K562 (cell line): ENCODE measurements around the gene HDAC6. TPM values are rescaled to one million over a fixed set of nuclear protein-coding genes. Genes with fewer than 3 reads are reported as not detected.

Experiments
- ATAC-seq: fragments of 200-7000 bp; cut with Tn5 transposase; 3 replicates; pipeline ENCODE4 v1.9.1; 2020; ENCODE audit warnings: moderate library complexity
- BruUV-seq: library from RNA; stranded (reverse); fragments of 400-500 nt; replicated peaks from 2 replicates; lab custom pipeline; 2021; lab: Mats Ljungman, UMichigan
- CTCF ChIA-PET: fragments of 300-600 bp; formaldehyde crosslinking; extraction: SDS; loops from one replicate; lab custom pipeline; 2021; ENCODE audit warnings: low intra/inter-chr PET ratio; lab: Yijun Ruan, JAX
- POLR2A ChIA-PET: fragments of 300-600, 350-650 bp; sonication (Branson Sonifier 250); formaldehyde crosslinking; extraction: SDS; loops from one replicate; lab custom pipeline; 2021; ENCODE audit warnings: antibody characterized with exemption, inconsistent platforms; lab: Yijun Ruan, JAX
- DNase-seq, 4 experiments: peaks; one replicate each; pipeline versions ENCODE4 v3.0.0 to v3.0.0-alpha.2; 2011 to 2018; ENCODE audit warnings: low spot score in 3 of 4, mixed read lengths in 3 of 4; ENCODE audit errors: extremely low read depth in 1 of 4
- FAIRE-seq: peaks from 2 replicates; lab custom pipeline; 2011; peaks lifted over from hg19 to GRCh38; lab: Jason Lieb, UNC
- H2AFZ ChIP-seq: 2 replicates; pipeline ENCODE4 v1.6.0; 2011; ENCODE audit warnings: low read depth, low read length, control low read depth, inconsistent platforms
- H3K27ac ChIP-seq: fragments of 200-600 bp; 3 replicates; pipeline ENCODE4 v1.8.0; 2011; ENCODE audit warnings: low read depth, mild to moderate bottlenecking, control low read depth, inconsistent platforms, low read length, moderate library complexity, mixed read lengths; ENCODE audit errors: extremely low read depth
- H3K27me3 ChIP-seq, 2 experiments: fragments of 300-600 bp in 1 of 2; 2 replicates in 1 of 2; 3 replicates in 1 of 2; pipeline versions ENCODE4 v1.6.0 to v1.8.0; 2011; ENCODE audit warnings: inconsistent platforms in 2 of 2, low read length in 2 of 2, mild to moderate bottlenecking in 1 of 2, mixed read lengths in 1 of 2, moderate library complexity in 1 of 2; ENCODE audit not compliant: control insufficient read depth in 2 of 2, insufficient read depth in 2 of 2
- H3K36me3 ChIP-seq: fragments of 300-600 bp; 3 replicates; pipeline ENCODE4 v1.8.0; 2011; ENCODE audit warnings: mild to moderate bottlenecking, low read length, inconsistent platforms; ENCODE audit not compliant: control insufficient read depth, insufficient read depth
- H3K4me1 ChIP-seq, 2 experiments: fragments of 200-600 bp in 1 of 2; replicated peaks in 1 of 2; 2 replicates in 1 of 2; 3 replicates in 1 of 2; pipeline versions ENCODE4 v1.5.1 to v1.8.0; 2011; ENCODE audit warnings: inconsistent platforms in 2 of 2, low read length in 2 of 2, mild to moderate bottlenecking in 1 of 2, mixed read lengths in 1 of 2, moderate library complexity in 1 of 2; ENCODE audit not compliant: control insufficient read depth in 2 of 2, insufficient read depth in 2 of 2
- H3K4me2 ChIP-seq: 2 replicates; pipeline ENCODE4 v1.6.1; 2011; ENCODE audit warnings: low read length, control low read depth, inconsistent platforms, mixed read lengths; ENCODE audit not compliant: insufficient read depth
- H3K4me3 ChIP-seq: fragments of 200-600 bp; sonication (generic), shearing (Covaris generic); 2 replicates; pipeline ENCODE4 v1.5.1; 2016; ENCODE audit warnings: control low read depth, inconsistent platforms
- H3K79me2 ChIP-seq: fragments of 200-600 bp; 3 replicates; pipeline ENCODE4 v1.8.0; 2011; ENCODE audit warnings: low read length, inconsistent platforms; ENCODE audit not compliant: control insufficient read depth, insufficient read depth
- H3K9ac ChIP-seq, 2 experiments: 2 replicates each; pipeline versions ENCODE4 v1.6.0 to v1.6.1; 2011; ENCODE audit warnings: low read depth in 2 of 2, low read length in 2 of 2, control low read depth in 1 of 2, inconsistent platforms in 1 of 2, mild to moderate bottlenecking in 1 of 2, mixed read lengths in 1 of 2; ENCODE audit not compliant: insufficient read depth in 1 of 2
- H3K9me1 ChIP-seq: one replicate; pipeline ENCODE4 v1.6.0; 2011; ENCODE audit warnings: inconsistent platforms, mild to moderate bottlenecking, low read length, moderate library complexity; ENCODE audit not compliant: control insufficient read depth, insufficient read depth
- H3K9me3 ChIP-seq: replicated peaks from 2 replicates; pipeline ENCODE4 v1.5.1; 2011; ENCODE audit warnings: low read depth, low read length, inconsistent platforms; ENCODE audit not compliant: control insufficient read depth, insufficient read depth
- H4K20me1 ChIP-seq: replicated peaks from 2 replicates; pipeline ENCODE4 v1.6.1; 2011; ENCODE audit warnings: low read length, inconsistent platforms, mixed read lengths; ENCODE audit not compliant: control insufficient read depth, insufficient read depth
- POLR2G ChIP-seq: fragments of 200-400 bp; formaldehyde crosslinking; IDR thresholded peaks from 2 replicates; pipeline ENCODE4 v1.6.1; 2017; ENCODE audit warnings: low read depth, mild to moderate bottlenecking, antibody characterized with exemption, low read length, moderate library complexity
- RBFOX2 ChIP-seq: fragments of 200-400 bp; formaldehyde crosslinking; IDR thresholded peaks from 2 replicates; pipeline ENCODE4 v1.6.1; 2017; ENCODE audit warnings: low read depth, mild to moderate bottlenecking, low read length, moderate library complexity
- SRF ChIP-seq, 2 experiments: fragments of 250-450, 450-650 bp in 1 of 2; sonication (Bioruptor Pico) in 1 of 2; sonication (generic) in 1 of 2; formaldehyde crosslinking; IDR thresholded peaks; 2 replicates each; pipeline versions ENCODE4 v1.5.0 to v1.5.1; 2020 to 2022; ENCODE audit warnings: mild to moderate bottlenecking in 1 of 2, missing genetic modification reagents in 1 of 2
- WGBS: fragments of 100-300 bp; shearing (Covaris generic); methylation state at CpG from one replicate; pipeline ENCODE4 v1.1.6; 2016; ENCODE audit warnings: low coverage, mixed read lengths; ENCODE audit not compliant: insufficient coverage; ENCODE audit errors: missing lambda C conversion rate; 5-methylcytosine and 5-hydroxymethylcytosine counted together
- in situ Hi-C: fragments of 300-500 bp; cut with MboI; formaldehyde crosslinking; loops from 4 replicates; pipeline ENCODE4 v1.15.0; 2018; ENCODE audit warnings: inconsistent platforms, mixed read lengths
- intact Hi-C: fragments of 100-400 bp; cut with micrococcal nuclease; formaldehyde crosslinking; loops from 2 replicates; pipeline ENCODE4 v1.14.2; 2022
- polyA plus RNA-seq, 8 experiments: library from polyadenylated mRNA; depleted of rRNA in 4 of 8; stranded (reverse) in 5 of 8; unstranded in 3 of 8; fragments of >200 nt; fragmentation: Nextera tagmentation in 2 of 8; fragmentation: Illumina TruSeq in 1 of 8; extraction: Ambion mirVana in 2 of 8; extraction: Trizol in 1 of 8; gene quantifications; 2 replicates each; pipeline versions ENCODE4 v1.2.1 to v1.2.3, GENCODE V29; 2011 to 2014; ENCODE audit warnings: inconsistent platforms in 1 of 8, missing spikeins in 1 of 8
- total RNA-seq, 7 experiments: library from RNA; depleted of rRNA in 6 of 7; stranded (reverse); fragments of >200 nt in 6 of 7; fragmentation: Illumina TruSeq in 2 of 7; extraction: Trizol in 2 of 7; gene quantifications; 2 replicates each; pipeline versions ENCODE4 v1.2.1 to v1.2.3, GENCODE V29; 2011 to 2021; ENCODE audit warnings: low replicate concordance in 1 of 7
- TF ChIP-seq, protein P1 (sequence below): IDR thresholded peaks from 2 replicates; pipeline ENCODE4 v1.6.1; 2011; ENCODE audit warnings: borderline replicate concordance, low read depth, mild to moderate bottlenecking, moderate library complexity, low read length; ENCODE audit not compliant: insufficient read depth, poor library complexity, severe bottlenecking

HDAC6 gene
- total and polyA plus RNA-seq, 9 of the 15 experiments (the other 6 are each of a cell fraction or from before 2014, with no cell fraction given) = 29.9 to 101 (median 71.2) TPM

- POLR2A ChIA-PET = no interaction called here
- no peaks in the 10 kb centered on the region for H3K27me3 ChIP-seq
- no peak overlapping the region for H3K4me3 ChIP-seq
- H3K9ac ChIP-seq = no peak overlapping the region; a peak in 1 of 4 replicates
- no peak overlapping the region for H3K27ac ChIP-seq
- CTCF ChIA-PET = no interaction called here
- in situ Hi-C loops (no loop called here), intact Hi-C loops (no loop called here)
- no TSS peak for BruUV-seq
- H3K36me3 ChIP-seq = peaks cover 44% of the 10 kb centered on the region; the same call in 2 of the 3 replicates
- TF ChIP-seq RBFOX2 (0 out of 2 replicates have a peak, but pooled peaks have one; percentile 29), POLR2G (0 out of 2 replicates have a peak, but pooled peaks have one; percentile 17), SRF (CRISPR knock-in tag; IDR thresholded peaks at IDR 0.05) (no peak)
- TF ChIP-seq, protein P1, sequence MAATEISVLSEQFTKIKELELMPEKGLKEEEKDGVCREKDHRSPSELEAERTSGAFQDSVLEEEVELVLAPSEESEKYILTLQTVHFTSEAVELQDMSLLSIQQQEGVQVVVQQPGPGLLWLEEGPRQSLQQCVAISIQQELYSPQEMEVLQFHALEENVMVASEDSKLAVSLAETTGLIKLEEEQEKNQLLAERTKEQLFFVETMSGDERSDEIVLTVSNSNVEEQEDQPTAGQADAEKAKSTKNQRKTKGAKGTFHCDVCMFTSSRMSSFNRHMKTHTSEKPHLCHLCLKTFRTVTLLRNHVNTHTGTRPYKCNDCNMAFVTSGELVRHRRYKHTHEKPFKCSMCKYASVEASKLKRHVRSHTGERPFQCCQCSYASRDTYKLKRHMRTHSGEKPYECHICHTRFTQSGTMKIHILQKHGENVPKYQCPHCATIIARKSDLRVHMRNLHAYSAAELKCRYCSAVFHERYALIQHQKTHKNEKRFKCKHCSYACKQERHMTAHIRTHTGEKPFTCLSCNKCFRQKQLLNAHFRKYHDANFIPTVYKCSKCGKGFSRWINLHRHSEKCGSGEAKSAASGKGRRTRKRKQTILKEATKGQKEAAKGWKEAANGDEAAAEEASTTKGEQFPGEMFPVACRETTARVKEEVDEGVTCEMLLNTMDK = no peak
- H4K20me1 ChIP-seq = no peaks in the 10 kb centered on the region
- 79% methylated on average over 12 of the region's 16 CpGs for WGBS
- H3K79me2 ChIP-seq = no peaks in the 10 kb centered on the region
- peaks cover 0 to 12% of the 10 kb centered on the region in 2 experiments; a peak in 3 of 5 replicates for H3K4me1 ChIP-seq
- H3K9me3 ChIP-seq = no peaks in the 10 kb centered on the region
- no peaks in the 10 kb centered on the region for H3K9me1 ChIP-seq
- no peak overlapping the region for H2AFZ ChIP-seq
- FAIRE-seq (no peak), DNase-seq (no peak), ATAC-seq (no peak)
- H3K4me2 ChIP-seq = no peak overlapping the region
These were observed 16.2 kb downstream of the HDAC6 start for GRCh38 chrX:48818098-48818497.
